Activated T-helper 1 cell treated with anti-CD3 and anti-CD28 coated beads, Interleukin-12 subunit alpha, Interleukin-12 subunit beta, Interleukin-2, Interleukin-4 antibody, amounts not matched to agents 30 ng/mL and 10 ng/mL and 1 ng/mL, durations not matched to agents 14 hours and 24 hours and 36 hours (primary cell): ENCODE data around the gene PCID2. TPM values are rescaled to one million over a fixed set of nuclear protein-coding genes. Genes with fewer than 3 reads are reported as not detected.

Source experiments
- DNase-seq: peaks from one replicate; pipeline ENCODE4 v3.0.0; 2021; ENCODE audit warnings: low spot score
- H3K27ac Mint-ChIP-seq: one replicate; pipeline ENCODE4 v1.8.0; 2021; ENCODE audit warnings: mild to moderate bottlenecking, mixed read lengths
- H3K27me3 Mint-ChIP-seq: one replicate; pipeline ENCODE4 v1.8.0; 2022; ENCODE audit warnings: mild to moderate bottlenecking, moderate library complexity, mixed read lengths; ENCODE audit not compliant: insufficient read depth
- H3K36me3 Mint-ChIP-seq: one replicate; pipeline ENCODE4 v1.8.0; 2021; ENCODE audit warnings: low read depth, mixed read lengths
- H3K4me1 Mint-ChIP-seq: one replicate; pipeline ENCODE4 v1.8.0; 2021; ENCODE audit warnings: low read depth, mixed read lengths
- H3K4me3 Mint-ChIP-seq: one replicate; pipeline ENCODE4 v1.8.0; 2021; ENCODE audit warnings: mild to moderate bottlenecking, moderate library complexity, mixed read lengths
- H3K9me3 Mint-ChIP-seq: one replicate; pipeline ENCODE4 v1.8.0; 2021; ENCODE audit warnings: mixed read lengths
- intact Hi-C: fragments of 100-400 bp; cut with micrococcal nuclease; formaldehyde crosslinking; loops from one replicate; pipeline ENCODE4 v1.15.1; 2024
- total RNA-seq: library from RNA; stranded (reverse); gene quantifications from 2 replicates; pipeline ENCODE4 v1.2.3, GENCODE V29; 2022

PCID2 gene
- total RNA-seq, 1 donor from 2014 or later = 71.5 TPM

- intact Hi-C loops = no loop called here
- Mint-ChIP-seq H3K4me1 (no peaks in the 10 kb centered on the region), H3K36me3 (no peaks in the 10 kb centered on the region), H3K9me3 (no peaks in the 10 kb centered on the region), H3K27me3 (peaks cover 11% of the 10 kb centered on the region), H3K27ac (no peak overlapping the region), H3K4me3 (no peak overlapping the region)
- DNase-seq = no peak
These were observed 62.4 kb downstream of the PCID2 start for GRCh38 chr13:113145911-113146598.

GRCh38 chr13:113145496-113145895 lies 63.0 kb downstream of the PCID2 start:
- Mint-ChIP-seq H3K4me1 (no peaks in the 10 kb centered on the region), H3K9me3 (no peaks in the 10 kb centered on the region), H3K36me3 (no peaks in the 10 kb centered on the region), H3K4me3 (no peak overlapping the region), H3K27me3 (peaks cover 10% of the 10 kb centered on the region), H3K27ac (no peak overlapping the region)
- intact Hi-C loops = no loop called here
- DNase-seq = no peak

- intact Hi-C loops = no loop called here
- DNase-seq = no peak
- Mint-ChIP-seq H3K9me3 (no peaks in the 10 kb centered on the region), H3K4me3 (no peak overlapping the region), H3K36me3 (no peaks in the 10 kb centered on the region), H3K27me3 (peaks cover 8% of the 10 kb centered on the region), H3K27ac (no peak overlapping the region), H3K4me1 (no peaks in the 10 kb centered on the region)
These were observed 64.2 kb downstream of the PCID2 start for GRCh38 chr13:113144255-113144629.

- H3K27ac Mint-ChIP-seq = no peak overlapping the region
- H3K9me3 Mint-ChIP-seq = no peaks in the 10 kb centered on the region
These were observed 64.8 kb downstream of the PCID2 start for GRCh38 chr13:113143466-113144254.

GRCh38 chr13:113142876-113143275 lies 65.6 kb downstream of the PCID2 start:
- H3K27ac Mint-ChIP-seq = no peak overlapping the region
- H3K27me3 Mint-ChIP-seq = peaks cover 11% of the 10 kb centered on the region
- no peak overlapping the region for H3K4me3 Mint-ChIP-seq
- intact Hi-C loops = no loop called here
- no peaks in the 10 kb centered on the region for H3K9me3 Mint-ChIP-seq
- H3K4me1 Mint-ChIP-seq = no peaks in the 10 kb centered on the region
- DNase-seq = no peak
- no peaks in the 10 kb centered on the region for H3K36me3 Mint-ChIP-seq

More at GRCh38 chr13:113143466-113144254, 64.8 kb downstream of the PCID2 start:
- H3K4me1 Mint-ChIP-seq = no peaks in the 10 kb centered on the region
- H3K4me3 Mint-ChIP-seq = no peak overlapping the region
- H3K27me3 Mint-ChIP-seq = peaks cover 11% of the 10 kb centered on the region
- intact Hi-C loops = no loop called here
- no peak for DNase-seq
- H3K36me3 Mint-ChIP-seq = no peaks in the 10 kb centered on the region

GRCh38 chr13:113141601-113141970 lies 66.9 kb downstream of the PCID2 start:
- no peak overlapping the region for H3K4me3 Mint-ChIP-seq
- intact Hi-C loops = no loop called here
- no peaks in the 10 kb centered on the region for H3K9me3 Mint-ChIP-seq
- no peak for DNase-seq
- no peaks in the 10 kb centered on the region for H3K4me1 Mint-ChIP-seq
- no peak overlapping the region for H3K27ac Mint-ChIP-seq
- peaks cover 11% of the 10 kb centered on the region for H3K27me3 Mint-ChIP-seq
- H3K36me3 Mint-ChIP-seq = no peaks in the 10 kb centered on the region

GRCh38 chr13:113140677-113141600 lies 67.5 kb downstream of the PCID2 start:
- Mint-ChIP-seq H3K27ac (no peak overlapping the region), H3K36me3 (no peaks in the 10 kb centered on the region), H3K27me3 (peaks cover 13% of the 10 kb centered on the region), H3K4me1 (no peaks in the 10 kb centered on the region), H3K9me3 (no peaks in the 10 kb centered on the region), H3K4me3 (no peak overlapping the region)
- no peak for DNase-seq
- intact Hi-C loops = no loop called here

GRCh38 chr13:113139577-113139976 lies 68.9 kb downstream of the PCID2 start:
- no peaks in the 10 kb centered on the region for H3K36me3 Mint-ChIP-seq
- intact Hi-C loops = no loop called here

GRCh38 chr13:113138792-113139551 lies 69.5 kb downstream of the PCID2 start:
- no peaks in the 10 kb centered on the region for H3K36me3 Mint-ChIP-seq
- no peaks in the 10 kb centered on the region for H3K4me1 Mint-ChIP-seq
- intact Hi-C loops = no loop called here
- peaks cover 19% of the 10 kb centered on the region for H3K27me3 Mint-ChIP-seq
- DNase-seq = no peak
- H3K9me3 Mint-ChIP-seq = no peaks in the 10 kb centered on the region
- H3K27ac Mint-ChIP-seq = no peak overlapping the region
- H3K4me3 Mint-ChIP-seq = no peak overlapping the region

More at GRCh38 chr13:113139577-113139976, 68.9 kb downstream of the PCID2 start:
- Mint-ChIP-seq H3K27me3 (peaks cover 16% of the 10 kb centered on the region), H3K4me3 (no peak overlapping the region), H3K9me3 (no peaks in the 10 kb centered on the region), H3K27ac (no peak overlapping the region), H3K4me1 (no peaks in the 10 kb centered on the region)
- no peak for DNase-seq

GRCh38 chr13:113137691-113138298 lies 70.7 kb downstream of the PCID2 start:
- Mint-ChIP-seq H3K27ac (no peak overlapping the region), H3K4me1 (no peaks in the 10 kb centered on the region), H3K27me3 (peaks cover 29% of the 10 kb centered on the region), H3K9me3 (no peaks in the 10 kb centered on the region), H3K36me3 (no peaks in the 10 kb centered on the region), H3K4me3 (no peak overlapping the region)
- DNase-seq = no peak
- intact Hi-C loops = no loop called here

GRCh38 chr13:113135281-113135760 lies 73.1 kb downstream of the PCID2 start:
- Mint-ChIP-seq H3K36me3 (no peaks in the 10 kb centered on the region), H3K4me3 (no peak overlapping the region), H3K9me3 (no peaks in the 10 kb centered on the region), H3K4me1 (no peaks in the 10 kb centered on the region), H3K27ac (no peak overlapping the region), H3K27me3 (peaks cover 45% of the 10 kb centered on the region)
- no peak for DNase-seq
- intact Hi-C loops = no loop called here
